ENCODE measurements around the gene IQSEC1.

GRCh38 chr3:12981306-12982275 is 91.6 kb downstream of the IQSEC1 start:
- TF ChIP-seq ARID3A (IDR thresholded peaks at IDR 0.05; ENCODE audit: borderline replicate concordance, low read depth, low read length): no peak
- TF ChIP-seq POLR2AphosphoS2 (IDR thresholded peaks at IDR 0.05; ENCODE audit: low read length): no peak
- TF ChIP-seq STAG1 (CRISPR knock-in tag; IDR thresholded peaks at IDR 0.05; ENCODE audit: borderline replicate concordance): no peak
- no peak for TF ChIP-seq ZNF589 (CRISPR knock-in tag; IDR thresholded peaks at IDR 0.05; ENCODE audit: low read depth)
- TF ChIP-seq YBX1 (IDR thresholded peaks at IDR 0.05): no peak
- TF ChIP-seq CTBP1 (IDR thresholded peaks at IDR 0.05; ENCODE audit: borderline replicate concordance): no peak
- no peak for TF ChIP-seq NKRF (IDR thresholded peaks at IDR 0.05; ENCODE audit: borderline replicate concordance)
- TF ChIP-seq PRDM10 (IDR thresholded peaks at IDR 0.05; ENCODE audit: partially characterized antibody): no peak
